B cell (primary cell): ENCODE results near the gene PSMB10.

Experiments used
- EZH2 ChIP-seq: IDR thresholded peaks from 2 replicates; pipeline ENCODE4 v1.6.1; 2012; ENCODE audit warnings: borderline replicate concordance, low read depth, mild to moderate bottlenecking, moderate library complexity, low read length; ENCODE audit not compliant: insufficient read depth, poor library complexity, severe bottlenecking
- TF ChIP-seq, protein P1 (sequence below): fragments of 200-600 bp; IDR thresholded peaks from one replicate; pipeline ENCODE4 v1.8.0; 2022; ENCODE audit warnings: antibody characterized with exemption, mild to moderate bottlenecking

DNA sequence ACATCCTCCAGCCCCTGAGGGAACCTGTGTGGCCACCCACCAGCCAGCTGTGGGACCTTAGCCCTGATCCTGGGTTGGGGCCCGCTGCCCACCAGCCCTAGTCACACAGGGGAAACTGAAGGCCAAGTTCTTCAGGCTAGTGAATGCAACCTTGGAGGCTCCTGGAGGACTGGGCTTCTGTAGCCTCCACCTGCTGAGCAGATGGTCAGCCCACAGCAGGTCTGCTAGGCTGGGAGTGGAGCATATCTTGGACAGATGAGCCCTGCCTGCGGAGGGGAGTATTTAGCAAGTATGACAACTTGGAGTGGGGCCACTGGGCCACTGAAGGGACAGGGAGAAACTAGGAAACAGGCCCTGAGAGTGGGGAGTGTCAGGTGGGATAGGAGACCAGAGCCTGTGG, 39.6 kb upstream of the PSMB10 start:
- TF ChIP-seq EZH2, result no peak
- TF ChIP-seq, protein P1, sequence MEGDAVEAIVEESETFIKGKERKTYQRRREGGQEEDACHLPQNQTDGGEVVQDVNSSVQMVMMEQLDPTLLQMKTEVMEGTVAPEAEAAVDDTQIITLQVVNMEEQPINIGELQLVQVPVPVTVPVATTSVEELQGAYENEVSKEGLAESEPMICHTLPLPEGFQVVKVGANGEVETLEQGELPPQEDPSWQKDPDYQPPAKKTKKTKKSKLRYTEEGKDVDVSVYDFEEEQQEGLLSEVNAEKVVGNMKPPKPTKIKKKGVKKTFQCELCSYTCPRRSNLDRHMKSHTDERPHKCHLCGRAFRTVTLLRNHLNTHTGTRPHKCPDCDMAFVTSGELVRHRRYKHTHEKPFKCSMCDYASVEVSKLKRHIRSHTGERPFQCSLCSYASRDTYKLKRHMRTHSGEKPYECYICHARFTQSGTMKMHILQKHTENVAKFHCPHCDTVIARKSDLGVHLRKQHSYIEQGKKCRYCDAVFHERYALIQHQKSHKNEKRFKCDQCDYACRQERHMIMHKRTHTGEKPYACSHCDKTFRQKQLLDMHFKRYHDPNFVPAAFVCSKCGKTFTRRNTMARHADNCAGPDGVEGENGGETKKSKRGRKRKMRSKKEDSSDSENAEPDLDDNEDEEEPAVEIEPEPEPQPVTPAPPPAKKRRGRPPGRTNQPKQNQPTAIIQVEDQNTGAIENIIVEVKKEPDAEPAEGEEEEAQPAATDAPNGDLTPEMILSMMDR, result no peak
